ENCODE data around the gene GFPT2.

The GFPT2 gene

DNA sequence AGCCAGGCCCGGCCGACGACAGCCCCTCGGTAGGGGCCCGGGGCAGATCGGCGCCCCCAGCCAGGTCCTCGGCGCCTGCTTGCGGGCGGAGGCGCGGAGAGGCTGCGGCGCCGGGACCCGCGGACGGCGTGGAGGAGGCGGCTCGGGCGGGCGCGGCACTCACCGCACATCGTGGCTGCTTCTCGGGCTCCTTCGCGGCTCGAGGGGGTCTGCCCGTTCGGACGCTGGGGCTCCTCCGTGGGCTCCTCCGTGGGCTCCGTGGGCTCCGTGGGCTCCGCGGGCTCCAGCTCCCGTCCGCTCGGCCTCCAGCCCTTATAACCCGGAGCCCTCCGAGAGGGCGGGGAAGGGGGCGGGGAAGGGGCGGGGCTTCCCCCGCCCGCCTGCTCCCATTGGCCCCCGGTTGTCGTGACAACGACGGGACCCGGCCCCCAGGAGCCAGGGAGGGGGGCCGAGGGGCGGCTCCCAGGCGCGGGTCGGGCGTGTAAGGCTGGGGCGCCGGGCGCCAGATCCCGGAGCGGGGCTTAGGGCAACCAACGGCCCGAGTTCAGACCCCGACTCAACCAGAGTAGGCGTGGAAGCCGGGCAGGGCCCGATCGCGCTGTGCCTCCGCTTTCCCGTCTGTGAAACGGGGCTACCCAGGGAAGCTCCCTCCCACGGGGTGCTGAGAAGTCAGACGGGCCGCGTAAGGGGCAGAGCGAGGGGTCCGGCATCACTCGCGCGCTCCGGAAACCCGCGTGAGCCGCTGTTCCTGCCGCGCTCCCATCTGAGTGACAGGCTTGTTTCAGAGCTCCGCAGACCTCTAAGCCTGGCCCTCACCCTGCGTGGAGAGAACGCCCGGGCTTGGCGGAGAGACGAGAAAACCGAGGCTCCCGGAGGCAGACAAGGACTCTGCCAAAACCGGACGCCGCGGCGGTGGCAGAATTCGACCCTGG, at the start of gene GFPT2:
TSS of gene GFPT2 (minus strand) at position 289 of the 932 bp plus-strand sequence. CDS start at position 170, 119 bp downstream.
- DNase-seq, result peak; percentile 67

DNA sequence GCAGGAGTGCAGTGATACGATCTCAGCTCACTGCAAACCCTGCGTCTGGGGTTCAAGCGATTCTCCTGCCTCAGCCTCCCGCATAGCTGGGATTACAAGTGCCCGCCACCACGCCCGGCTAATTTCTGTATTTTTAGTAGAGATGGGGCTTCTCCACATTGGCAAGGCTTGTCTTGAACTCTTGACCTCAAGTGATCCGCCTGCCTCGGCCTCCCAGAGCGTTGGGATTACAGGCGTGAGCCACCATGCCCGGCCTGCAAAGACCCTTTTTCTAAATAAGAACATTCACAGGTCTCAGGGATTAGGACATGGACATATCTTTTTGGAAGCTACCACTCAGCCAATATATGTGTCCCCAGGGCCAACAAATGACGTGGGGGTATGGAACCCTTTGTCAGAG, 49.6 kb upstream of the GFPT2 start:
- no peak for DNase-seq

DNA sequence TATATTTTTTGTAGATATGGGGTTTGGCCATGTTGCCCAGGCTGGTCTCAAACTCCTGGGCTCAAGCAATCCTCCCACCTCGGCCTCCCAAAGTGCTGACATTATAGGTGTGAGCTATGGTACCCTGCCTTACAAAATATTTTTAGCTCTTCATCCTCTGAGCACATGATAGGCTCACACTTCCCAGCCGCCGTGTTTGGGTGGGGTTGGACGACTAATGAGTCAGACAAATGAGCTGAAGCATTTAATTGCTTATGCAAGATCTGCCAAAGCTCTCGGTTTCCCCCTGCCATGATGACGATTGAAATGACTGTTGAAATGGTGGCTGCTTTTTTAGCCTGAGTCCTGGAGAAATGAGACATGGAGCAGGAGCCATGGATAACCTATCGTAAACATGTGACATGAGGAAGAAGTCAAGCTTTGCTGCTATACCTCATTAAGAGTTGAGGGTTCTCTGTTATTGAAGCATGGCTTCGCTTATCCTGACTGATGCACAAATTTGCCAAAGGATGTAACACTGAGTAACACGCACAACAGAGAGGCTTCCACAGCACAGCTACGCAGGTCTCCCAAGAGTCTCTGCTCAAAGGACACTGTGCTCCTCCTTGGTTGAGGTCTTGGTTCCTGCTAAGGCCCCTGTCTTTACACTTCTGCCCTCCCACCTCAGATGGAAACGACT, 48.2 kb upstream of the GFPT2 start:
- DNase-seq, result no peak

DNA sequence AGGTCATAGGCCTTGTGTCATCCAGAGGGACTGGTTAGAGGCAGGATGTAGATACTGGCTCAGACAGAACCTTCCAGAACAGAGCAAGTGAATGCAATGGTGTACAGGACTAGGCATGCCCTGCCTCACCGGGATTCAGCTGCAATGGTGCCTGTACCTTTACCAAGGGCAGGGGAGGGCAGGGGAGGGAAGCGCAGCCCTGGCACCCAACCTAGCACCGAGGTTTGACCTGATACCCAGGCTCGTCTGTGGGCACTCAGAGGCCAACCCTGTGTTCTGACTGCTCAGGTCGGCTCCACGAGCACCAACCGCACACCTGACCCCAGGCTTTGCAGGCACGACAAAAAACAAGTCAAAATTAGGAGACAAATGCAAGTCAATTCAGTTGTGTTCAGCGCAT, 47.3 kb upstream of the GFPT2 start:
- no peak for DNase-seq

GRCh38 chr5:180399401-180400215, 46.5 kb upstream of the GFPT2 start:
- DNase-seq, result no peak

- DNase-seq, result no peak
Measured at GRCh38 chr5:180396926-180397325, 43.8 kb upstream of the GFPT2 start.

DNA sequence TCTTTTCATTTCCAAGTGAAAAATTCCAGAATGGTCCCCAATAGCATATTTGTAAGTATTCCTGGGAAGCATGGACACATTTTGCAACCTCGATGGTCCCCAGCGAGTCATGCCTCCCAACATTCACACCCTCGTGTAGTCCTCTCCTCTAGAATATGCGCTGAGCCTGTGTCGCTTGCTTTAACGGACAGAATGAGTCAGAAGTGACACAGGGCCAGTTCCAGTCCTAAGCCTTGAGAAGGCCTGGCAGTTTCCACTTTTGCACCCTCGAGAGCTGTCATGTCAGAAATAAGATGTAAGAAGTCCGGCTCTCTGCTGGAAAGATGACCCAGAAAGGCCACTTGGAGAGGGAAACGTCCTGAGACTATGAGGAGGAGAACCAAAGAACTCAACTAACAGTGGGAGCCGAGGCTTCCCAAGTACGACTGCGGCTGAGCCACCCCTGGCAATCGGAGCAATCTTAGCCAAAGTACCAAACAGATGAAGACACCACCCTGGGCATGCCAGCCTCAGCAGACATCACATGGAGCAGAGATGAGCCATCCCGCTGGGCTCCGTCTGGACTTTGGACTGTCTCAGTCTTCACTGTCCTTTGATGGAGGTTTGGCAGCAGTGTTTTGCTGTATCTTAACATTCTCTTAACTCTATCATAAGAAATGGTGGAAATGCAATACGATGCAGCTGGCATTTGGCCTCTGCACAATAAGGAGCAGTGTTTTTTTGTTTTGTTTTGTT, 42.6 kb upstream of the GFPT2 start:
- no peak for DNase-seq

DNA sequence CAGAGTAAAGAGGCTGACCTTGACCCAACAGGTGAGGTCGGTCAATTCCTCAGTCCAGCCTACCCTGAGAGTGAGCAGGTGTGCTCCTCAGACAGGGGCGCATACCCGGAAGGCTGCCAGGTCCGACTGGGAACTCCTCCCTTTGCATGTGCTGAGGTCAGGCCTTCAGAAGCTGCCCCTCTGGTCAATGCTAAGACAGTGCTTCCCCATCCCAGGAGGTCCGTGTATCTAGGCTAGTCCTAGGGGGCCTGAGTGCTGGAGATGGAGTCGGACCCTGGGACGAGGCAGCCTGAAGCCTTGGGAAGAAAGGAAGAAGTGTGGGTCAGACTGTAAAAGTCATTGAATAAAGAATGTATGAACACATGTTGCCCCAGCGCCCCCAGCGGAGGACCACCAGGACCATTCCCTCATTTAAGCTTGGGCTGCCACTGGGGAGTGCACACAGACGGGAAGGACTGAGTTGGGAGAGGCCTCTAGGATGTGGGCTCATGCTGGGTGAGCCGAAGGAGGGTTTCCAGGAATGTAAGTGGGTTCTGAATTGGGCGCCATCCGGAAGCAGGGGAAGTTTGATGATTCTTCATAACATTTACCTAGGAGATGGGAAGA, 41.0 kb upstream of the GFPT2 start:
- DNase-seq, result no peak

DNA sequence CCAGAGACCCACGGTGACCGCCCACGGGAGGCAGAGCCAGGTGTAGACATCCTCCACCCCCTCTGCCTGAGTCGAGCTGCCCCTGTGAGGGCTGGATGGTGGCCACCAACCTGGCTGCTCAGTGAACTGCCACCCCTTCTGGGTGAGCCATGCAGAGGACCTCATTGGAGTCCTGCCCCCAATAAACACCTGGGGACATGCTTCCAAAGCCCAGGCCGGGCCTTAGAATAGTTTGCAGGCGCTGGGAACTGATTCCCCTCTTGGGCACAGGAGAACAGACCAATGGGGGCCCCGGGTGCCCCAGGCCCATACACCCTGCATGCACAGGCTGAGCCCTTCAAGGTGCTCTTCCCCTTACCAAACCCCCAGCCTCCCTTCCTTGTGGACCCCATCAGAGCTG, 38.1 kb upstream of the GFPT2 start:
- no peak for DNase-seq

GRCh38 chr5:180390441-180391190, 37.5 kb upstream of the GFPT2 start:
- no peak for DNase-seq

DNA sequence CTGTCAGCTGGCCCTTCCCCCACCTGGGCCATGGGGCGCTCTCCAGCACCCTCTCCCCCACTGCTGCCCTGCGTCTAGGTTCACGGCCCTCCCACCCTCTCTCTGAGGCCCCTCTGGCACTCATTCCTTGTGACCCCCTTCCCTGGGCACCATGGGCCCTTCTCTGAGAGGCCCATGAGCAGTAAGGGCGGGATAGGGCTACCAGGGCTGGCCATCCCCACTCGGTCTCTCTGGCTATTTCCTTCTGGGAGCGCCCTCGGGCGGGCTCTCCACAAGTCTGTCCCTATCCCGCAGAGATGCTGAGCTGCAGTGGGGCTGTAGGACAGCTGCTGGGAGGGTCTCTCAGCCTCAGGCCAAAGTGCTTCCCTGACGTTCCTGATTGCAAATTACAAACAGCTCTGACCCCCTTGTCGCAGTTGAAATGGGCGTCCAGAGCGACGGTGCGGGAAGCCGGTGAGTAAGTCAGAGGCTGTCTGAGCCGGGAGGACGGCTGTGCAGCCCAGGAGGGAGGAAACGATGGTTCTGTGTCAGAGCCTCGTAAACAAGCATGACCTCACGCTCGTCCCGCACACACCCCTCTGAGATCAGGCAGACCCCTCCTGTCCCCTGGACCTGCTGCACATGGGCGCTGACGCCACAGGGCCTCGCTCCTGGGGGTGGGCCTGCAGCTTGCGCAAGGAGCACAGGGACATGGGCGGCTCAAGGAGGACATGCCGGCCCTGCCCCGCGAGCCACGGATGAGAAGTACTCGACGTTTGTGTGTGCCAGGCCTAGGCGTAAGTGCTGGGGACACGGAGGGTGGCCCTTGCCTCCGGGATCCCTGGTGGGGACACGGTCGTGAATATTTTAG, 36.3 kb upstream of the GFPT2 start:
- no peak for DNase-seq

- DNase-seq, result no peak
Measured at GRCh38 chr5:180387798-180388197, 34.7 kb upstream of the GFPT2 start.

GRCh38 chr5:180382926-180383325, 29.8 kb upstream of the GFPT2 start:
- DNase-seq, result no peak

- DNase-seq, result no peak
Measured at GRCh38 chr5:180381851-180382480, 28.8 kb upstream of the GFPT2 start.

- DNase-seq, result no peak
Measured at GRCh38 chr5:180381428-180381827, 28.3 kb upstream of the GFPT2 start.

DNA sequence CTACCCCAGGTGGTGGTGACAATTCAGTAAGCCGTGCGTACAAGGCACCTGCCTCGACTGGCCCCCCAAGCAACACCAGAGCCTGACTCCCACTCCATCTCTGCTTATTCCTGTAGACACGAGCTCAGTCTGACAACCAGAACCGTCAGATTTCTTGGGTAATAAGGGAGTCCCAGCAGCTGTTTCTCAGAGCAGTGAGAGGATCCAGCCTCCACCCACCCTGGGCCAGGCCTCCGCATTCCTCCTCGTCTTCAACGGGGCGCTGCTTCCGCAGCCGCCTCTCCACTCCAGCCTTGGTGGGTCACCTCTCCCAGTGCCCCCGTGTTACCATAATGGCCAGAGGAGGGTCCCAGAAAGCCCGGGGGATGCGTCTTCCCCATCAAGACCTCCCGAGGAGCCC, 27.7 kb upstream of the GFPT2 start:
- DNase-seq, result no peak

DNA sequence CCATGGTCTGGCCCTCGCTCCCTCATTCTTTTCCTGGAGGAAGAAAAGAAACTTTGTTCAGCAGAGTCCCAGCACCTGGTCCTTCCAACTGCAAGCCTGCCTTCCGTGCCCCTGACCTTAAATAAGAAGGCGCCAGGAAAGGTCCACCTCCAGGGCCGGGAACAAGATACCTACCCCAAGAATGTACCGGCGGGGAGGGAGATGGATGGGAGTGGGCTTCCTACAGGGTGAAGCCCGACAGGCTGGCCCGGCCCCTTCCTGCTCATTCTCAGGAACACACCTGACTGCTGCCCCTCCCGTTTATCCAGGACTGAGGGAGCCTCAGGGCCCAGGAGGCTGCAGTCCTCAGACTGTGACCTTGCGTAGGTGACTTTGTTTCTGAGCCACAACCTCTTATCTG, 27.3 kb upstream of the GFPT2 start:
- DNase-seq, result no peak

GRCh38 chr5:180379355-180380070, 26.4 kb upstream of the GFPT2 start:
- DNase-seq, result no peak

Data from activated effector memory CD4-positive, alpha-beta T cell treated with Interleukin-2 at 50 U/mL for 16 hours (primary cell).